Measurements from ENCODE around the gene ACADVL.

Gene ACADVL

DNA sequence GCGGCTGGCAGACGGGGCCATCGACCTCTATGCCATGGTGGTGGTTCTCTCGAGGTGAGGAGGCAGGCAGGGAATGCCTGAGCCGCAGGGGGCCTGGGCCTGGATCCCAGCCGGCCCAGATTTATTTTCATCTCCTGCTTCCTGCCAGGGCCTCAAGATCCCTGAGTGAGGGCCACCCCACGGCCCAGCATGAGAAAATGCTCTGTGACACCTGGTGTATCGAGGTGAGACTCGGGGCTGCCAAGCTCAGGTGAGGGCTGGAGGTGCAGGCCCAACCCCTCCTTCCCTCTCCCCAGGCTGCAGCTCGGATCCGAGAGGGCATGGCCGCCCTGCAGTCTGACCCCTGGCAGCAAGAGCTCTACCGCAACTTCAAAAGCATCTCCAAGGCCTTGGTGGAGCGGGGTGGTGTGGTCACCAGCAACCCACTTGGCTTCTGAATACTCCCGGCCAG lies 4.9 kb downstream of the ACADVL start:
- no peak for TF ChIP-seq CTCF (conservative IDR thresholded peaks at IDR 0.05; ENCODE audit: low read depth)
- peak overlapping the region; percentile 99 for H3K27ac ChIP-seq
- ChIA-PET CTCF (interaction anchor here (0.6 kb wide), 2 partner anchors 8 to 60 kb away, joined by 3 to 4 read pairs; no protein-coding TSS in a partner anchor), POLR2A (ENCODE audit: low non-redundant PET) (no interaction called here)
- DNase-seq (ENCODE audit: low spot score) = no peak

- no peak for TF ChIP-seq CTCF (conservative IDR thresholded peaks at IDR 0.05; ENCODE audit: low read depth)
- ChIA-PET CTCF (no interaction called here), POLR2A (ENCODE audit: low non-redundant PET) (no interaction called here)
- DNase-seq (ENCODE audit: low spot score) = no peak
- H3K27ac ChIP-seq = peak overlapping the region; percentile 99
Observed at GRCh38 chr17:7225711-7226331, 6.1 kb downstream of the ACADVL start.

DNA sequence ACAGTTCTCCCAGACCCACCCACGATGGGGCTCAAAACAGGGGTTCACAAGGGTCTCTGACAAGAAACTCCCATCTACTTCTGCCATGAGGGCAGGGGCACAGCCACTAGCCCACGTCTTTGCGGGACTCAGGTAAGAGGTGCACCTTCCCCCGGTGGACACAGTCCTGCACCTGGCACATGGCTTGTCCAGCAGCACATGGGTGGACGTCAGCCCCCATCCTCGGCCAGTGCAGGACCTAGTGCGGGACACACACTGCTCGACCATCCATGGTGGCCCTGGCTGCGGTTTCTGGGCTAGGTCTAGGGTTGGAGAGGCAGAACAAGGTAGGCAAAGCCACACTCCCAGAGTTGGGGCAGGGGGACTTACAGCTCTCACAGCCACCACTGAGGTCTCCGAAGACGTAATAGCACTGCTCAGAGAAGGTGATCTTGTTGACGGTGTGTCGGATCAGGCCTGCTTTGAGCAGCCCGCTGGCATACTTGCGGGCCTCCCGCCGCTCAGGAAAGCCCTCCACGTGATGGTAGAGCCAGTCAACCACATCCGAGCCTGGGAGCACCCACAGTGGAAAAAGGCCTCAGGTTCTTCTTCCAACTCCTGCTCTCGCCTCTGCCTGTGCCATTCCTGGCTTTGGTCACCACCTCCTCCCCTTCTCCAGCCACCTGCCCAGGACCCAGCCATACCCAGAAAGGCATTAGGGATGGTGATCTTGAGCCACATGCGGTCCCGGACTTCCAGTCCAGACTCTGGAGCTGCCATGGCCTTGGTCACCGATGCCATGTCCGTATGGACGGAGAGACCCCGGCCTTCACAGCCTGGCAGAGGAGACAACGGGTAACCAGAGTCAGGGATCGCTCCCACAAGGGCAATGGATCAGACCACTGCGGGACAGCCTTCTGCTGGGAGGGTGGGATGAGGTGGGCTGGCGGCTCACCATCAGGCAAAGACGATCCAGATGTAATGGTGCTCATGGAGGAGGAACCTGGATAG lies 7.3 kb downstream of the ACADVL start:
- ChIA-PET CTCF (no interaction called here), POLR2A (ENCODE audit: low non-redundant PET) (no interaction called here)
- no peak for TF ChIP-seq CTCF (conservative IDR thresholded peaks at IDR 0.05; ENCODE audit: low read depth)
- H3K27ac ChIP-seq = peak overlapping the region; percentile 99
- no peak for DNase-seq (ENCODE audit: low spot score)

DNA sequence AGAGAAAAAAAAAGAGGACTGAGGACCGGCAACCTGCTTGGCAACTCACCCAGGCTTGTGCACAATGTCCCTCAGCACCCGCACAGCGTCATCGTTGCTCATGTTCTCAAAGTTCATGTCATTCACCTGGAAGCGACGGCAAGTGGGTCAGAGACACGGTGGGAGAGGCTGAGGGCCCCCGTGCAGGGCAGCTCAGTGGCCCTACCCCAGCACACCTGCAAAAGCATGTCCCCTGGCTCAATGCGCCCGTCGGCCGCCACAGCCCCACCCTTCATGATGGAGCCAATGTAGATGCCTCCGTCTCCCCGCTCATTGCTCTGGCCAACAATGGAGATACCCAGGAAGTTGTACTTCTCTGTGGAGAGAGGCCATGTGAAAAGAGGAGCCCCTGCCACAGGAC lies 9.2 kb downstream of the ACADVL start:
- no peak for TF ChIP-seq CTCF (conservative IDR thresholded peaks at IDR 0.05; ENCODE audit: low read depth)
- CTCF ChIA-PET = no interaction called here
- peak overlapping the region; percentile 99 for H3K27ac ChIP-seq
- POLR2A ChIA-PET (ENCODE audit: low non-redundant PET) = no interaction called here
- no peak for DNase-seq (ENCODE audit: low spot score)

- ChIA-PET CTCF (interaction anchor here (0.6 kb wide), 1 partner anchor 207 kb away, joined by 3 read pairs; no protein-coding TSS in a partner anchor), POLR2A (ENCODE audit: low non-redundant PET) (no interaction called here)
- TF ChIP-seq CTCF (conservative IDR thresholded peaks at IDR 0.05; ENCODE audit: low read depth) = no peak
- no peak for DNase-seq (ENCODE audit: low spot score)
- H3K27ac ChIP-seq = peak overlapping the region; percentile 99
Observed at GRCh38 chr17:7229504-7229903, 9.8 kb downstream of the ACADVL start.

DNA sequence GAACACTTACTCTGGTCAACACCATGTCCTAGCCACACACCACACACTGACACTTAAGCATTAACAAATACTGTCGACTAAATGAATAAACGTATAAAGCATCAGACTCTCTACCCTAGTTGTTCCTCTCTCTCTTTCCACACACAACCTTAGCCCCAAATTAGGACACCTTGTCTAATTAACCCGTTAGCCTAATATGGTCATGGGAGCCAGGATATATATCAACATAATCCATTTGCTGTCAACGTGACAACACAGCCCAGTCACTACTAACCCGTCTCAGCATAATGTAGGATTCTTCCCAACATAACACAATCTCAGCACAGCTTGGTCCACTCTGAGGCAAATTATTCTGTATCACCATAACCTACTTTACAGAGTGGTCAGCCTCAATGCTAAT lies 12.4 kb downstream of the ACADVL start:
- no peak overlapping the region for H3K27ac ChIP-seq
- DNase-seq (ENCODE audit: low spot score) = no peak
- TF ChIP-seq CTCF (conservative IDR thresholded peaks at IDR 0.05; ENCODE audit: low read depth) = no peak
- ChIA-PET CTCF (interaction anchor here (0.7 kb wide), 1 partner anchor 12 kb away, joined by 8 read pairs; no protein-coding TSS in a partner anchor), POLR2A (ENCODE audit: low non-redundant PET) (interaction anchor here (1.4 kb wide), 1 partner anchor 11 kb away, joined by 3 read pairs; no protein-coding TSS in a partner anchor)
